ENCODE data around the gene SNX24.
"Not testable (repeated sequence)": the region's sequence is repeated elsewhere in the genome, so short reads cannot be mapped to it uniquely, and the experiment has no call there.

SNX24 gene

DNA sequence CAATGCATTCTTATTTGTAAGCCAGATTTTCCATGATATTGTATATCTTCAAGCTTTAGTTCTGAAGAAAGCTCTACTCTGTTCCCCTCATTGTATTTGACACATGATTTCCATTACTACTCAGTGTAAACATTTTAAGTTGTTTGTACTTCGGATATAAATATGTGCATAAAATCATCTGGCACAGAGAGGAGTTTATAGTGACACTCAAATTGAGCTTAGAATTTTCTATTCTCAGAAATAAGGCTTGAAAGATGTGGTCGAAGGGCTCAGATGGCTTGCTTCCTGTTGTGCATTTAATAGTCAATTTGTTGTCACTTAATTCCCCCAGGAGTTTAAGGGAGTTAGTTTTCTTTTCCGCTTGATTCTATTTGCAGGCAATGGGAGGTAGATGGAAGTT lies 102.4 kb downstream of the SNX24 start:
- H3K9me3 Mint-ChIP-seq = no peaks in the 10 kb centered on the region
- no peaks in the 10 kb centered on the region for H3K36me3 Mint-ChIP-seq (ENCODE audit: low read depth)
- no peaks in the 10 kb centered on the region for H3K4me1 Mint-ChIP-seq (ENCODE audit: low read depth)
- no peak overlapping the region for H3K27ac Mint-ChIP-seq
- H3K4me3 Mint-ChIP-seq = no peak overlapping the region
- H3K27me3 Mint-ChIP-seq (ENCODE audit: low read depth) = no peaks in the 10 kb centered on the region

DNA sequence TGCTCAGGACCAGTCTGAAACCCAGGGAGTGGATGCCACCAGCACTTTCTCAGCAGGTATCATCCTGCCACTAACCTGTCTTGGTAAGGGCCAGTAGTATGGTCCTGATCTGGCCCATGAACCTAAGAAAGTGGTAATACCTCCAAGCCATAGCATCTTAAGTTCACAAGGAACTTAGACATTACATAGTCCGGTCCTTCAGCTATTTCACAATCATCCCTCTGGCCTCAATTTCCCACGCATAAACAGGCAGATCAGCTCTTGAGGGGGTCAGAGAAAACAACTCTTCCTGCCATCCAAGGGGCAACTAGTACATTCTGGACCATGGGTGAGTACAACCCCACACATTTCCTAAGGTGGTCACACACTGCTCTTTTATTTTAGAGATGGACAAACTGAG lies 102.9 kb downstream of the SNX24 start:
- H3K27ac Mint-ChIP-seq = no peak overlapping the region
- H3K27me3 Mint-ChIP-seq (ENCODE audit: low read depth) = no peaks in the 10 kb centered on the region
- H3K9me3 Mint-ChIP-seq = no peaks in the 10 kb centered on the region
- no peaks in the 10 kb centered on the region for H3K4me1 Mint-ChIP-seq (ENCODE audit: low read depth)
- no peak overlapping the region for H3K4me3 Mint-ChIP-seq
- no peaks in the 10 kb centered on the region for H3K36me3 Mint-ChIP-seq (ENCODE audit: low read depth)

DNA sequence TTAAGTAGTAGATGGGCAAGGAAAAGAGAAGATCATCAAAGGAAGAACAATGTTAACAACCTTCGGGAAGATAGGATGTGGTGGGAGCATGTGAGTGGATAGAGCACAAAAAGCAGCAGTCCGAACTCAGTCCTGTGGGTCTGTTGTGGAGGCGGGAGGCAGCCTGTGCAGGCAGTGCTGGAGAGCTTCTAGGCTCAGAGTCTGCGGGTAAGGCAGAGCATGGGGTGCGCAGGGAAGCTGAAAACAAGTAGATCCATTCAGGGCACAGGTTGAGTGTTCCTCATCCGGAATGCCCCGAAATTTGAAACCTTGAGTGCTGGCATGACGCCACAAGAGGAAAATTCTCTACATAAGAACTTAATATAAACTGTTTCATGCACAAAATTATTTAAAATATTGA lies 106.2 kb downstream of the SNX24 start:
- no peaks in the 10 kb centered on the region for H3K36me3 Mint-ChIP-seq (ENCODE audit: low read depth)
- H3K27me3 Mint-ChIP-seq (ENCODE audit: low read depth) = no peaks in the 10 kb centered on the region
- H3K9me3 Mint-ChIP-seq = no peaks in the 10 kb centered on the region
- H3K27ac Mint-ChIP-seq = no peak overlapping the region
- no peak overlapping the region for H3K4me3 Mint-ChIP-seq
- no peaks in the 10 kb centered on the region for H3K4me1 Mint-ChIP-seq (ENCODE audit: low read depth)

DNA sequence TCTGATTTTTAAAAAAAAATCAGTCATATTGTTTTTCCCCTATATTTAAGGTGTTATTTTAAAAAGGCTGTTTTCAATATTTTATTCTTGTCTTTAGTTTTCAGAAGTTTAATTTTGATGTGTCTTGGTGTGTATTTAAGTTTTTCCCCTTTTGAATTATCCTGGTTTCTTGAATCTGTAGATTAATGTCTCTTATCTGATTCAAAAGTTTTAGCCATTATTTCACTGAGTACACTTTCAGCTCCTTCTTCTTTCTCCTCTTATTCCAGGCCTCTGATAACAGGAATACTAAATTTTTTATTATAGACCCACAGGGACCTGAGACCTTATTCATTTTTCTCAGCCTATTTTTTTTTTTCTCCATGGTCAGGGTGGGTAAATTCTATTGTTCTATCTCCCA lies 109.3 kb downstream of the SNX24 start:
- Mint-ChIP-seq H3K27ac (no peak overlapping the region), H3K4me3 (no peak overlapping the region), H3K27me3 (ENCODE audit: low read depth) (no peaks in the 10 kb centered on the region)

DNA sequence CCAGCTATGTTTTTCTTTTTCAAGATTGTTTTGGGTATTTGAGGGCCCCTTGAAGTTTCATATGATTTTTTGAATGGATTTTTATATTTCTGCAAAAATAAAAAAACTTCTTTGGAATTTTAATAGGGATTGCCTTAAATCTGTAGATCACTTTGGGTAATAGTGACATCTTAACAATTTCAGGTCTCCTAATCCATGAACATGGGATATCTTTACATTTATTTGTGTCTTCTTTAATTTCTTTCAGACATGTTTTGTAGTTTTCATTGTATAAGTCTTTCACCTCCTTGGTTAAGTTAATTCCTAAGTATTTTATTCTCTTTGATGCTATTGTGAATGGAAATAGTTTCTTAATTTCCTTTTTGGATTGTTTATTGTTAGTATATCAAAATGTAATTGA lies 112.0 kb downstream of the SNX24 start:
- H3K4me3 Mint-ChIP-seq = no peak overlapping the region
- no peaks in the 10 kb centered on the region for H3K9me3 Mint-ChIP-seq
- H3K27ac Mint-ChIP-seq = no peak overlapping the region
- H3K27me3 Mint-ChIP-seq (ENCODE audit: low read depth) = no peaks in the 10 kb centered on the region
- H3K4me1 Mint-ChIP-seq (ENCODE audit: low read depth) = no peaks in the 10 kb centered on the region
- H3K36me3 Mint-ChIP-seq (ENCODE audit: low read depth) = no peaks in the 10 kb centered on the region

More for the DNA sequence above, 109.3 kb downstream of the SNX24 start:
- Mint-ChIP-seq H3K4me1 (ENCODE audit: low read depth) (no peaks in the 10 kb centered on the region), H3K9me3 (no peaks in the 10 kb centered on the region), H3K36me3 (ENCODE audit: low read depth) (no peaks in the 10 kb centered on the region)

- H3K9me3 Mint-ChIP-seq = no peaks in the 10 kb centered on the region
- no peak overlapping the region for H3K4me3 Mint-ChIP-seq
- no peak overlapping the region for H3K27ac Mint-ChIP-seq
- no peaks in the 10 kb centered on the region for H3K36me3 Mint-ChIP-seq (ENCODE audit: low read depth)
- no peaks in the 10 kb centered on the region for H3K27me3 Mint-ChIP-seq (ENCODE audit: low read depth)
- H3K4me1 Mint-ChIP-seq (ENCODE audit: low read depth) = no peaks in the 10 kb centered on the region
These were observed 114.5 kb downstream of the SNX24 start for GRCh38 chr5:122959740-122960445.

DNA sequence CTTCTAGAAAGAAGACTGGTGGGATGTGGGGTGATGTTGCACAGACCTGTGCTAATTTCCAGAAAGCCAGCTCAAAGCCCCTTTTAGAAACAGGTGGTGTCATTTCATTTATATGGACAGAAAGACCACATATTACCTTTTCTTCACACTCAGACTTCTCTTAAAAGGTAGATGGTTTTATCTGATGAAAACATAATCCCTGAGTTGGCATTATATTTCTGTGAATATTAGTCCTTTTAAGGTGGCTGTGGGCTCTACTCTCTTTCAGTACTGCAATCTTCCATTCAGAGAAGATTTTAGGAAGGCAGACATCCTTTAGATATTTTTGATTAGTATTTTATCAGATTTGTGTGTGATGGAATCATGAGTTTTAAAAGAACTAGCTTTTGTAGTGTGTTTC lies 117.9 kb downstream of the SNX24 start:
- no peaks in the 10 kb centered on the region for H3K4me1 Mint-ChIP-seq (ENCODE audit: low read depth)
- H3K27ac Mint-ChIP-seq = no peak overlapping the region
- H3K36me3 Mint-ChIP-seq (ENCODE audit: low read depth) = no peaks in the 10 kb centered on the region
- no peaks in the 10 kb centered on the region for H3K27me3 Mint-ChIP-seq (ENCODE audit: low read depth)
- no peak overlapping the region for H3K4me3 Mint-ChIP-seq
- H3K9me3 Mint-ChIP-seq = no peaks in the 10 kb centered on the region

DNA sequence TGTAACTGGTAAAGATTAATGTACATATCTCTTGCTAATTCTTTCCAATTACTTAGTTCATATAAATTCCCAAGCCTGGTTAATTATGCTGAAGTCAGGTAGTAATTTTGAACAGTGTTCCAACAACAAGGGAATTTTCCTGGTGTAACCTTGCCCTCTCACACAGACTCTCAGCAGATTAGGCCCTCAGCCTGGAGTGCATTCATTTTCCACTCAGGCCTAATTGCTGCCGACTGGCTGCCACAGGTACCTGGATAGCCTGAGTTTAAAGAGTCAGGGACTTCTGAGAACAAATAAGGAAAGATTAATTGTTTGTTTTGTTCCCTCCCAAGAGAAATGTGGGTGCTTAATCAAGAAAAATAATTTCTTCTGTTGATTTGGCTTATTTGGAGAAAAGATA lies 119.7 kb downstream of the SNX24 start:
- H3K9me3 Mint-ChIP-seq = no peaks in the 10 kb centered on the region
- no peak overlapping the region for H3K4me3 Mint-ChIP-seq
- H3K36me3 Mint-ChIP-seq (ENCODE audit: low read depth) = no peaks in the 10 kb centered on the region
- no peaks in the 10 kb centered on the region for H3K27me3 Mint-ChIP-seq (ENCODE audit: low read depth)
- no peaks in the 10 kb centered on the region for H3K4me1 Mint-ChIP-seq (ENCODE audit: low read depth)
- H3K27ac Mint-ChIP-seq = no peak overlapping the region

GRCh38 chr5:122967085-122967484 lies 121.7 kb downstream of the SNX24 start:
- Mint-ChIP-seq H3K36me3 (ENCODE audit: low read depth) (no peaks in the 10 kb centered on the region), H3K4me1 (ENCODE audit: low read depth) (no peaks in the 10 kb centered on the region), H3K27me3 (ENCODE audit: low read depth) (no peaks in the 10 kb centered on the region), H3K9me3 (no peaks in the 10 kb centered on the region), H3K27ac (no peak overlapping the region), H3K4me3 (no peak overlapping the region)

- H3K27ac Mint-ChIP-seq = no peak overlapping the region
- no peaks in the 10 kb centered on the region for H3K4me1 Mint-ChIP-seq (ENCODE audit: low read depth)
- H3K36me3 Mint-ChIP-seq (ENCODE audit: low read depth) = no peaks in the 10 kb centered on the region
- no peaks in the 10 kb centered on the region for H3K27me3 Mint-ChIP-seq (ENCODE audit: low read depth)
- no peaks in the 10 kb centered on the region for H3K9me3 Mint-ChIP-seq
- H3K4me3 Mint-ChIP-seq = no peak overlapping the region
These were observed 122.2 kb downstream of the SNX24 start for GRCh38 chr5:122967625-122968024.

- H3K4me3 Mint-ChIP-seq; H3K4me1 Mint-ChIP-seq (ENCODE audit: low read depth); H3K36me3 Mint-ChIP-seq (ENCODE audit: low read depth); H3K27ac Mint-ChIP-seq; H3K27me3 Mint-ChIP-seq (ENCODE audit: low read depth); H3K9me3 Mint-ChIP-seq: not testable (repeated sequence)
These were observed 122.6 kb downstream of the SNX24 start for GRCh38 chr5:122968056-122968455.

- Mint-ChIP-seq H3K27me3 (ENCODE audit: low read depth) (no peaks in the 10 kb centered on the region), H3K36me3 (ENCODE audit: low read depth) (no peaks in the 10 kb centered on the region), H3K4me1 (ENCODE audit: low read depth) (no peaks in the 10 kb centered on the region), H3K9me3 (no peaks in the 10 kb centered on the region), H3K4me3 (no peak overlapping the region), H3K27ac (no peak overlapping the region)
These were observed 125.9 kb downstream of the SNX24 start for GRCh38 chr5:122971333-122971732.

- peaks cover 6% of the 10 kb centered on the region for H3K27me3 Mint-ChIP-seq (ENCODE audit: low read depth)
These were observed 127.5 kb downstream of the SNX24 start for GRCh38 chr5:122972877-122973276.

DNA sequence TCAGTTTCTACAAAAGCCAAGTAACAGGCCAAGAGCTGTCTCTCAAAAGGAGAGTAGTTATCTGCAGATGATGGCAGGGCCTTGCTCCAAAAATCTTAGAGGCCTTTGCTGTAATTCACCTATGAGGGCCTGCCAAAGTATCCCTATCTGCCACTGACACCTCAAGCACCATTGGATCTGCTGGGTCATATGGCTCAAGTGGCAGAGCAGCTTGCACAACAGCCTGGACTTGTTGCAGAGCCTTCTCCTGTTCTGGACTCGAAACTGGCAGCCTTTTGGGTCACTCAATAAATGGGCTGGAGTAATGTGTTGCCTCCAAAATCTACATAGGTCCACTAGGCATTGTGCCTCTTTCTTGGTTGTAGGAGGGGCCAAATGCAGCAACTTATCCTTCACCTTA lies 128.3 kb downstream of the SNX24 start:
- H3K4me3 Mint-ChIP-seq; H3K27me3 Mint-ChIP-seq (ENCODE audit: low read depth); H3K4me1 Mint-ChIP-seq (ENCODE audit: low read depth); H3K36me3 Mint-ChIP-seq (ENCODE audit: low read depth); H3K9me3 Mint-ChIP-seq; H3K27ac Mint-ChIP-seq: not testable (repeated sequence)

More at GRCh38 chr5:122972877-122973276, 127.5 kb downstream of the SNX24 start:
- no peak overlapping the region for H3K4me3 Mint-ChIP-seq
- H3K36me3 Mint-ChIP-seq (ENCODE audit: low read depth) = no peaks in the 10 kb centered on the region
- H3K27ac Mint-ChIP-seq = no peak overlapping the region
- H3K9me3 Mint-ChIP-seq = no peaks in the 10 kb centered on the region
- H3K4me1 Mint-ChIP-seq (ENCODE audit: low read depth) = no peaks in the 10 kb centered on the region

GRCh38 chr5:122974251-122974650 lies 128.8 kb downstream of the SNX24 start:
- H3K36me3 Mint-ChIP-seq (ENCODE audit: low read depth); H3K4me1 Mint-ChIP-seq (ENCODE audit: low read depth); H3K27ac Mint-ChIP-seq; H3K4me3 Mint-ChIP-seq; H3K27me3 Mint-ChIP-seq (ENCODE audit: low read depth); H3K9me3 Mint-ChIP-seq: not testable (repeated sequence)

GRCh38 chr5:122977319-122977718 lies 131.9 kb downstream of the SNX24 start:
- Mint-ChIP-seq H3K4me1 (ENCODE audit: low read depth) (no peaks in the 10 kb centered on the region), H3K27ac (no peak overlapping the region), H3K9me3 (no peaks in the 10 kb centered on the region), H3K4me3 (no peak overlapping the region), H3K27me3 (ENCODE audit: low read depth) (peaks cover 6% of the 10 kb centered on the region), H3K36me3 (ENCODE audit: low read depth) (no peaks in the 10 kb centered on the region)

All from T-helper 1 cell treated with Interleukin-12 subunit alpha and Interleukin-12 subunit beta and Interleukin-4 antibody, amounts not matched to agents 30 μg/mL and 1 μg/mL, for 36 hours (primary cell).